ENCODE measurements around the gene STK10.
"Not testable (repeated sequence)": the region's sequence is repeated elsewhere in the genome, so short reads cannot be mapped to it uniquely, and the experiment has no call there.

STK10 gene

GRCh38 chr5:172156541-172156994 is 31.5 kb downstream of the STK10 start:
- Histone ChIP-seq H3K36me3 (ENCODE audit: control insufficient read depth, insufficient read depth, low read length) (peaks cover 11% of the 10 kb centered on the region), H3K27ac (ENCODE audit: low read depth, low read length) (no peak overlapping the region), H3K27me3 (ENCODE audit: control insufficient read depth, insufficient read depth, low read length) (no peaks in the 10 kb centered on the region), H3K4me1 (ENCODE audit: control insufficient read depth, insufficient read depth, low read length) (no peaks in the 10 kb centered on the region), H3K4me3 (ENCODE audit: low read length) (no peak overlapping the region), H3K9ac (ENCODE audit: low read length) (no peak overlapping the region)

GRCh38 chr5:172155101-172155500 is 32.9 kb downstream of the STK10 start:
- H3K36me3 ChIP-seq (ENCODE audit: control insufficient read depth, insufficient read depth, low read length): peaks cover 11% of the 10 kb centered on the region
- H3K4me1 ChIP-seq (ENCODE audit: control insufficient read depth, insufficient read depth, low read length); H3K27ac ChIP-seq (ENCODE audit: low read depth, low read length); H3K27me3 ChIP-seq (ENCODE audit: control insufficient read depth, insufficient read depth, low read length); H3K4me3 ChIP-seq (ENCODE audit: low read length); H3K9ac ChIP-seq (ENCODE audit: low read length): not testable (repeated sequence)

- Histone ChIP-seq H3K27me3 (ENCODE audit: control insufficient read depth, insufficient read depth, low read length) (no peaks in the 10 kb centered on the region), H3K4me1 (ENCODE audit: control insufficient read depth, insufficient read depth, low read length) (no peaks in the 10 kb centered on the region), H3K9ac (ENCODE audit: low read length) (no peak overlapping the region), H3K27ac (ENCODE audit: low read depth, low read length) (no peak overlapping the region), H3K4me3 (ENCODE audit: low read length) (no peak overlapping the region), H3K36me3 (ENCODE audit: control insufficient read depth, insufficient read depth, low read length) (peaks cover 11% of the 10 kb centered on the region)
Measured at GRCh38 chr5:172153695-172154094, 34.3 kb downstream of the STK10 start.

- no peaks in the 10 kb centered on the region for H3K4me1 ChIP-seq (ENCODE audit: control insufficient read depth, insufficient read depth, low read length)
- H3K36me3 ChIP-seq (ENCODE audit: control insufficient read depth, insufficient read depth, low read length): peaks cover 17% of the 10 kb centered on the region
- H3K27me3 ChIP-seq (ENCODE audit: control insufficient read depth, insufficient read depth, low read length): no peaks in the 10 kb centered on the region
- no peak overlapping the region for H3K4me3 ChIP-seq (ENCODE audit: low read length)
- H3K9ac ChIP-seq (ENCODE audit: low read length): no peak overlapping the region
- H3K27ac ChIP-seq (ENCODE audit: low read depth, low read length): no peak overlapping the region
Measured at GRCh38 chr5:172151661-172152210, 36.3 kb downstream of the STK10 start.

- H3K36me3 ChIP-seq (ENCODE audit: control insufficient read depth, insufficient read depth, low read length): peaks cover 15% of the 10 kb centered on the region
- no peak overlapping the region for H3K9ac ChIP-seq (ENCODE audit: low read length)
- no peak overlapping the region for H3K4me3 ChIP-seq (ENCODE audit: low read length)
- no peaks in the 10 kb centered on the region for H3K27me3 ChIP-seq (ENCODE audit: control insufficient read depth, insufficient read depth, low read length)
- H3K4me1 ChIP-seq (ENCODE audit: control insufficient read depth, insufficient read depth, low read length): no peaks in the 10 kb centered on the region
- no peak overlapping the region for H3K27ac ChIP-seq (ENCODE audit: low read depth, low read length)
Measured at GRCh38 chr5:172150514-172151425, 37.3 kb downstream of the STK10 start.

- not testable (repeated sequence) for H3K4me1 ChIP-seq (ENCODE audit: control insufficient read depth, insufficient read depth, low read length); H3K9ac ChIP-seq (ENCODE audit: low read length); H3K4me3 ChIP-seq (ENCODE audit: low read length); H3K27ac ChIP-seq (ENCODE audit: low read depth, low read length); H3K27me3 ChIP-seq (ENCODE audit: control insufficient read depth, insufficient read depth, low read length)
- H3K36me3 ChIP-seq (ENCODE audit: control insufficient read depth, insufficient read depth, low read length): peaks cover 14% of the 10 kb centered on the region
Measured at GRCh38 chr5:172149481-172149880, 38.5 kb downstream of the STK10 start.

- no peak overlapping the region for H3K4me3 ChIP-seq (ENCODE audit: low read length)
- H3K4me1 ChIP-seq (ENCODE audit: control insufficient read depth, insufficient read depth, low read length): no peaks in the 10 kb centered on the region
- no peak overlapping the region for H3K9ac ChIP-seq (ENCODE audit: low read length)
- no peak overlapping the region for H3K27ac ChIP-seq (ENCODE audit: low read depth, low read length)
- H3K36me3 ChIP-seq (ENCODE audit: control insufficient read depth, insufficient read depth, low read length): peaks cover 9% of the 10 kb centered on the region
- H3K27me3 ChIP-seq (ENCODE audit: control insufficient read depth, insufficient read depth, low read length): no peaks in the 10 kb centered on the region
Measured at GRCh38 chr5:172149073-172149472, 39.0 kb downstream of the STK10 start.

- peaks cover 8% of the 10 kb centered on the region for H3K36me3 ChIP-seq (ENCODE audit: control insufficient read depth, insufficient read depth, low read length)
- H3K27me3 ChIP-seq (ENCODE audit: control insufficient read depth, insufficient read depth, low read length): no peaks in the 10 kb centered on the region
- no peak overlapping the region for H3K27ac ChIP-seq (ENCODE audit: low read depth, low read length)
- no peaks in the 10 kb centered on the region for H3K4me1 ChIP-seq (ENCODE audit: control insufficient read depth, insufficient read depth, low read length)
- H3K9ac ChIP-seq (ENCODE audit: low read length): no peak overlapping the region
- H3K4me3 ChIP-seq (ENCODE audit: low read length): no peak overlapping the region
Measured at GRCh38 chr5:172148381-172148780, 39.6 kb downstream of the STK10 start.

- Histone ChIP-seq H3K27ac (ENCODE audit: low read depth, low read length) (no peak overlapping the region), H3K4me1 (ENCODE audit: control insufficient read depth, insufficient read depth, low read length) (no peaks in the 10 kb centered on the region), H3K36me3 (ENCODE audit: control insufficient read depth, insufficient read depth, low read length) (peaks cover 6% of the 10 kb centered on the region), H3K27me3 (ENCODE audit: control insufficient read depth, insufficient read depth, low read length) (no peaks in the 10 kb centered on the region), H3K4me3 (ENCODE audit: low read length) (no peak overlapping the region), H3K9ac (ENCODE audit: low read length) (no peak overlapping the region)
Measured at GRCh38 chr5:172147857-172148256, 40.2 kb downstream of the STK10 start.

- Histone ChIP-seq H3K27ac (ENCODE audit: low read depth, low read length) (no peak overlapping the region), H3K4me3 (ENCODE audit: low read length) (no peak overlapping the region), H3K4me1 (ENCODE audit: control insufficient read depth, insufficient read depth, low read length) (no peaks in the 10 kb centered on the region), H3K9ac (ENCODE audit: low read length) (no peak overlapping the region), H3K36me3 (ENCODE audit: control insufficient read depth, insufficient read depth, low read length) (peaks cover 6% of the 10 kb centered on the region), H3K27me3 (ENCODE audit: control insufficient read depth, insufficient read depth, low read length) (no peaks in the 10 kb centered on the region)
Measured at GRCh38 chr5:172146748-172147092, 41.3 kb downstream of the STK10 start.

- Histone ChIP-seq H3K9ac (ENCODE audit: low read length) (no peak overlapping the region), H3K27me3 (ENCODE audit: control insufficient read depth, insufficient read depth, low read length) (no peaks in the 10 kb centered on the region), H3K4me1 (ENCODE audit: control insufficient read depth, insufficient read depth, low read length) (no peaks in the 10 kb centered on the region), H3K36me3 (ENCODE audit: control insufficient read depth, insufficient read depth, low read length) (peaks cover 6% of the 10 kb centered on the region), H3K4me3 (ENCODE audit: low read length) (no peak overlapping the region), H3K27ac (ENCODE audit: low read depth, low read length) (no peak overlapping the region)
Measured at GRCh38 chr5:172145870-172146747, 41.9 kb downstream of the STK10 start.

Data from rectal smooth muscle tissue (tissue), 1 donor.